Fibroblast of the aortic adventitia (primary cell): Measurements from ENCODE around the gene HRK. TPM values are rescaled to one million over a fixed set of nuclear protein-coding genes. Genes with fewer than 3 reads are reported as not detected.

Experiments
- DNase-seq: peaks from one replicate; pipeline ENCODE4 v3.0.0-alpha.2; 2010; ENCODE audit warnings: low read depth
- H3K4me3 ChIP-seq: 2 replicates; pipeline ENCODE4 v1.5.1; 2011; ENCODE audit warnings: low read depth, mild to moderate bottlenecking, control low read depth, low read length, moderate library complexity
- total RNA-seq: library from RNA; depleted of rRNA; stranded (reverse); fragments of >200 nt; gene quantifications from 2 replicates; pipeline ENCODE4 v1.2.3, GENCODE V29; 2012; ENCODE audit warnings: low replicate concordance
- TF ChIP-seq, protein P1 (sequence below): IDR thresholded peaks from 2 replicates; pipeline ENCODE4 v1.5.1; 2011; ENCODE audit warnings: mild to moderate bottlenecking, low read length, control low read depth, inconsistent platforms; ENCODE audit not compliant: insufficient read depth

Gene HRK
- total RNA-seq, 1 donor, result not detected

- no peak for DNase-seq
These were observed 20.4 kb upstream of the HRK start for GRCh38 chr12:116901612-116902011.

GRCh38 chr12:116898669-116899068 lies 17.4 kb upstream of the HRK start:
- TF ChIP-seq, protein P1, sequence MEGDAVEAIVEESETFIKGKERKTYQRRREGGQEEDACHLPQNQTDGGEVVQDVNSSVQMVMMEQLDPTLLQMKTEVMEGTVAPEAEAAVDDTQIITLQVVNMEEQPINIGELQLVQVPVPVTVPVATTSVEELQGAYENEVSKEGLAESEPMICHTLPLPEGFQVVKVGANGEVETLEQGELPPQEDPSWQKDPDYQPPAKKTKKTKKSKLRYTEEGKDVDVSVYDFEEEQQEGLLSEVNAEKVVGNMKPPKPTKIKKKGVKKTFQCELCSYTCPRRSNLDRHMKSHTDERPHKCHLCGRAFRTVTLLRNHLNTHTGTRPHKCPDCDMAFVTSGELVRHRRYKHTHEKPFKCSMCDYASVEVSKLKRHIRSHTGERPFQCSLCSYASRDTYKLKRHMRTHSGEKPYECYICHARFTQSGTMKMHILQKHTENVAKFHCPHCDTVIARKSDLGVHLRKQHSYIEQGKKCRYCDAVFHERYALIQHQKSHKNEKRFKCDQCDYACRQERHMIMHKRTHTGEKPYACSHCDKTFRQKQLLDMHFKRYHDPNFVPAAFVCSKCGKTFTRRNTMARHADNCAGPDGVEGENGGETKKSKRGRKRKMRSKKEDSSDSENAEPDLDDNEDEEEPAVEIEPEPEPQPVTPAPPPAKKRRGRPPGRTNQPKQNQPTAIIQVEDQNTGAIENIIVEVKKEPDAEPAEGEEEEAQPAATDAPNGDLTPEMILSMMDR, result no peak
- no peak overlapping the region for H3K4me3 ChIP-seq
- DNase-seq, result no peak

More at GRCh38 chr12:116901612-116902011, 20.4 kb upstream of the HRK start:
- no peak overlapping the region for H3K4me3 ChIP-seq
- TF ChIP-seq, protein P1, result no peak

- TF ChIP-seq, protein P1, result no peak
- DNase-seq, result no peak
- no peak overlapping the region for H3K4me3 ChIP-seq
These were observed 16.2 kb upstream of the HRK start for GRCh38 chr12:116897476-116897875.

DNA sequence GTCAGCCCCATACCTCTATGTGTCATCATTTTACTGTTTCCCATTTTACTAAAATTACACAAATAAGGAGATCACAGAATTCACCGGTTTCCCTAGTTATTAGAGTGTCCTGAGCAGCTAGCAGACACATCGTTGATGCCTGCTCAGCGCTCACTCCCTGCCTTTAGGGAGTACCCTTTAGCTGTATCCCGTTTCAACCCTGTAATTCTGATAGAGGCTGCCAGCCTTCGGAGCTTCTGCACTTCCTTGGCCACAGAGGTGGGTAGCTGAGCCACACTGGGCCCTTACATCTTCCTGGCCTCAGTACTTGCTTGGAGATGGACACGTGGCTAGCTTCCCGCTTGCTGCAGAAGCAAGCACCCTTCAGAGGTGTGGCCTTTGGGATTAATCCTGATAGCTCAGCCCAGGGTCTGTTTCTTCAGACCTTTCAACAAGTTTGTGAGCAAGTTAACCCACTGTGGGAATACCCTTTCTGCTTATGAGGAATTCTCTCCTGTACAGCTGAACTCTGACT lies 15.2 kb upstream of the HRK start:
- DNase-seq, result no peak
- TF ChIP-seq, protein P1, result no peak
- no peak overlapping the region for H3K4me3 ChIP-seq

DNA sequence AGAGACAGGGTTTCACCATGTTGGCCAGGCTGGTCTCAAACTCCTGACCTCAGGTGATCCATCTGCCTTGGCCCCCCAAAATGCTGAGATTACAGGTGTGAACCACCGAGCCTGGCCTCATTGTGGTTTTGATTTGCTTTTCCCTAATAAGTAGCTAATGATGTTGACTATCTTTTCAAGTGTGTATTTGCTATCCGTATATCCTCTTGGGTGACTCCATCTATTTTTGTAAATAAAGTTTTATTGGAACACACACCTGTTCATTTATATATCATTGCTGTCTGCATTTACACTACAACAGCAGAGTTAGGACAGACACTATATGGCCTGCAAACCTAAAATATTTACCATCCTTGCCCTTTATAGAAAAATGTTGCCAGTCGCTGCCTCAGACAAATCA lies 13.7 kb upstream of the HRK start:
- DNase-seq, result no peak
- no peak overlapping the region for H3K4me3 ChIP-seq
- TF ChIP-seq, protein P1, result no peak

- TF ChIP-seq, protein P1, result no peak
- no peak for DNase-seq
- H3K4me3 ChIP-seq, result no peak overlapping the region
These were observed 11.3 kb upstream of the HRK start for GRCh38 chr12:116892349-116893140.
